ENCODE results near the gene SF3A1. TPM values are rescaled to one million over a fixed set of nuclear protein-coding genes. Genes with fewer than 3 reads are reported as not detected.
A peak's percentile ranks its signal among the peaks of the same experiment; 100 is the strongest.

The SF3A1 gene
- total RNA-seq, 2 experiments from 2014 or later, result 335 to 388 TPM

DNA sequence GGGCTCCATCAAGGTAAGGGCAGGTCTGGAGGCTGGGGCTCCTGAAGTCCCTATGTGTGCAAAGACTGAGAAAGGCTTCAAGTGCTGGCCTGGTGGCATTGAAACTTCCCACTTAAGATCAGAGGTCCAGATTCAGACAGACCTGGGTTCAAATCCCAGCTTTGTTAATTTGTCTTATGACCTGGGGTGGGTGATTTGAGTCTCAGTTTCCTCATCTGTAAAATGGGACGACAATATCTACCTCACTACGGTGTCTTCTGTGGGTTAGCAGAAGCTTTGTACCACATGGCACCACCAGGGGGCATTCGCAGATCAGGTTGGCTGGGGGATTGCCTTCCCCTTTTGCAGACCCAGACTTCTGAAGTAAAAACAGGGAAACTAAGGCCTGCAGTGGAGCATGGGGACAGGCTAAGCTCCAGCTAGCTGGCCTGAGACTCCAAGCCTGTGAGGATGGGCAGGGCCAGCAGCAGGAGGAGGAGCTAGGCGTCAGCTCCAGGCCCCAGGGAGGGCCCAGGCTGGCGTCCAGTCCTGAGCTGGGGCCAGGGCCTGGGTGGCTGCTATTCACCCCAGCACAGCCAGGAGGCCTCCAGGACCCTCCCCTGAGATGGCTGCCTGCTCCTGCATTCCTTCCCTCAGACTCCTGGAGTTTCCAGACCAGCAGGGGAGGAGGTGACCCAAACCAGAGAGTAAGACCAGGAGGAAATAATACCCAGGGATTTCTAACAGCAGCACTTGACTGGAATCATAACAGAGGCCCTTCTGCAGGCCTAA, 68.9 kb downstream of the SF3A1 start:
- Histone ChIP-seq H3K27me3 (ENCODE audit: control insufficient read depth in 1 of 2, insufficient read depth in 2 of 2, low read length in 2 of 2) (no peaks in the 10 kb centered on the region), H3K4me1 (ENCODE audit: insufficient read depth, low read length) (peaks cover 59% of the 10 kb centered on the region), H3K9me3 (ENCODE audit: control insufficient read depth in 1 of 2, insufficient read depth in 1 of 2, low read length in 2 of 2) (no peaks in the 10 kb centered on the region), H3K36me3 (ENCODE audit: insufficient read depth, low read length) (peaks cover 30% of the 10 kb centered on the region), H3K4me3 (ENCODE audit: low read length) (peak overlapping the region; percentile 5), H3K27ac (ENCODE audit: low read depth in 1 of 2, low read length in 2 of 2) (peak overlapping the region in 1 of 2 donors; percentile 32)
- TF ChIP-seq, protein P1, sequence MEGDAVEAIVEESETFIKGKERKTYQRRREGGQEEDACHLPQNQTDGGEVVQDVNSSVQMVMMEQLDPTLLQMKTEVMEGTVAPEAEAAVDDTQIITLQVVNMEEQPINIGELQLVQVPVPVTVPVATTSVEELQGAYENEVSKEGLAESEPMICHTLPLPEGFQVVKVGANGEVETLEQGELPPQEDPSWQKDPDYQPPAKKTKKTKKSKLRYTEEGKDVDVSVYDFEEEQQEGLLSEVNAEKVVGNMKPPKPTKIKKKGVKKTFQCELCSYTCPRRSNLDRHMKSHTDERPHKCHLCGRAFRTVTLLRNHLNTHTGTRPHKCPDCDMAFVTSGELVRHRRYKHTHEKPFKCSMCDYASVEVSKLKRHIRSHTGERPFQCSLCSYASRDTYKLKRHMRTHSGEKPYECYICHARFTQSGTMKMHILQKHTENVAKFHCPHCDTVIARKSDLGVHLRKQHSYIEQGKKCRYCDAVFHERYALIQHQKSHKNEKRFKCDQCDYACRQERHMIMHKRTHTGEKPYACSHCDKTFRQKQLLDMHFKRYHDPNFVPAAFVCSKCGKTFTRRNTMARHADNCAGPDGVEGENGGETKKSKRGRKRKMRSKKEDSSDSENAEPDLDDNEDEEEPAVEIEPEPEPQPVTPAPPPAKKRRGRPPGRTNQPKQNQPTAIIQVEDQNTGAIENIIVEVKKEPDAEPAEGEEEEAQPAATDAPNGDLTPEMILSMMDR (IDR thresholded peaks at IDR 0.05), result peak; percentile 89
- DNase-seq, result peak; percentile 83 to 94 (median 90)
- peak overlapping the region; percentile 89 for H3K27ac Mint-ChIP-seq
- H3K4me1 Mint-ChIP-seq (ENCODE audit: low read depth), result peaks cover 40% of the 10 kb centered on the region
- H3K36me3 Mint-ChIP-seq (ENCODE audit: low read depth), result peaks cover 55% of the 10 kb centered on the region
- ChIA-PET POLR2A (interaction anchor here (0.6 to 9.8 kb wide), 22 partner anchors 8 to 183 kb away, joined by 3 to 268 read pairs (median 6); partner anchors contain the start of genes CCDC157, MTFP1, OSM and RNF215), CTCF (interaction anchor here (0.7 to 6.8 kb wide), 39 partner anchors 8 to 200 kb away, joined by 3 to 99 read pairs (median 6); partner anchors contain the start of genes CCDC157, MTFP1, OSM and RNF215)
- ATAC-seq (ENCODE audit: poor library complexity), result peak; percentile 48
- intact Hi-C loops (cut with DNase I, micrococcal nuclease), result loop anchor here (1.0 to 5.0 kb wide), 8 partner anchors 19 to 197 kb away; partner anchors contain the start of genes MTFP1 (in 2 of the 2) and RNF215 (in 2 of the 2)
- H3K27me3 Mint-ChIP-seq, result no peaks in the 10 kb centered on the region
- no peaks in the 10 kb centered on the region for H3K9me3 Mint-ChIP-seq
- peak overlapping the region; percentile 97 for H3K4me3 Mint-ChIP-seq

DNA sequence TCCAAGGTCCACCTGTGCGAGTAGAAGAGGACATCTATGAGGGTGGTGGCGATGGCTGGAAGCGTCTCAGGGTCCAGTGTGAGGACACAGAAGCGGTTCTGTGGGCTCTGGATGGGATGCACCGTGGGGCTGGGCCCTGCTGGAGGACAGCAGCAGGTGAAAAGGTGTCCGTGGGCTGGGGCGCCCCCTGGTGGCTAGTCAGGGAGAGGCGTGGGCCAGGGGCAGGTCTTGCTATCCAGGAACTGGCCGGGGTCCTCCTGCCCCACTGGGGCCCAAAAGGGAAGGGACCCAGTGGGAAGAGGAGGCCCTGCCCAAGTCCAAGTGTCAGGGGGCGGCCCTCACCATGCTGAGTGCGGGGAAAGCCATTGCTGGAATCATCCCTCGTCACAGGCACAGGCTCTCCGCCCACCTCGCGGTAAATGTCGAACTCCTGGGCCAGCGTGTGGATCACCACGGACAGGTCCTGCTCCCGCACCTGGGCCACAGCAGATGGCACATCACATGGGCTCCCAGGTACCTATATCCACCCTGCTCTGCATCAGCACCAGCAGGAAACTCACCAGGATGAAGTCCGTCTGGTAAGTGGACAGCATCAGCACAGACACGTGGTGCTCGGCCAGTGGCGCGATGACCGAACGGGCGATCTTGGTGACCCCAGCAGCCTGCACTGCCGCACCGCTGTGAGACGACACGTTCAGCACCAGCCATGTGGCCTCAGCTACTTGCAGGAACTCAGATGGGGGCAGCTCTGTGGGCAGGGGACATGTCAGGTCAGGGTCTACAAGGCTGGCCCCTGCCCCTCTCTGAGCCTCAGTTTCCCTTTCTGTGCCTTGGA, 69.7 kb downstream of the SF3A1 start:
- ATAC-seq (ENCODE audit: poor library complexity) (peak; percentile 17), DNase-seq (peak; percentile 76 to 92 (median 86))
- TF ChIP-seq, protein P1 (IDR thresholded peaks at IDR 0.05), result peak; percentile 95
- no peak overlapping the region for H3K27ac ChIP-seq (ENCODE audit: low read depth in 1 of 2, low read length in 2 of 2)
- peaks cover 49% of the 10 kb centered on the region for H3K36me3 Mint-ChIP-seq (ENCODE audit: low read depth)
- H3K4me1 ChIP-seq (ENCODE audit: insufficient read depth, low read length), result peaks cover 65% of the 10 kb centered on the region
- intact Hi-C loops (cut with DNase I, micrococcal nuclease), result loop anchor here (1.0 to 5.0 kb wide), 7 partner anchors 24 to 198 kb away; partner anchors contain the start of genes MTFP1 (in 2 of the 2) and RNF215 (in 2 of the 2)
- peaks cover 42% of the 10 kb centered on the region for H3K4me1 Mint-ChIP-seq (ENCODE audit: low read depth)
- H3K36me3 ChIP-seq (ENCODE audit: insufficient read depth, low read length), result peaks cover 22% of the 10 kb centered on the region
- no peaks in the 10 kb centered on the region for H3K9me3 ChIP-seq (ENCODE audit: control insufficient read depth in 1 of 2, insufficient read depth in 1 of 2, low read length in 2 of 2)
- ChIA-PET CTCF (interaction anchor here (0.7 to 6.8 kb wide), 38 partner anchors 9 to 201 kb away, joined by 3 to 99 read pairs (median 6); partner anchors contain the start of genes CCDC157, MTFP1, OSM and RNF215), POLR2A (interaction anchor here (0.6 to 9.8 kb wide), 20 partner anchors 11 to 182 kb away, joined by 3 to 268 read pairs (median 6); partner anchors contain the start of genes CCDC157, MTFP1, OSM and RNF215)
- peak overlapping the region; percentile 97 for H3K4me3 Mint-ChIP-seq
- no peak overlapping the region for H3K4me3 ChIP-seq (ENCODE audit: low read length)
- no peaks in the 10 kb centered on the region for H3K27me3 ChIP-seq (ENCODE audit: control insufficient read depth in 1 of 2, insufficient read depth in 2 of 2, low read length in 2 of 2)
- H3K9me3 Mint-ChIP-seq, result no peaks in the 10 kb centered on the region
- no peak overlapping the region for H3K27ac Mint-ChIP-seq
- H3K27me3 Mint-ChIP-seq, result no peaks in the 10 kb centered on the region

DNA sequence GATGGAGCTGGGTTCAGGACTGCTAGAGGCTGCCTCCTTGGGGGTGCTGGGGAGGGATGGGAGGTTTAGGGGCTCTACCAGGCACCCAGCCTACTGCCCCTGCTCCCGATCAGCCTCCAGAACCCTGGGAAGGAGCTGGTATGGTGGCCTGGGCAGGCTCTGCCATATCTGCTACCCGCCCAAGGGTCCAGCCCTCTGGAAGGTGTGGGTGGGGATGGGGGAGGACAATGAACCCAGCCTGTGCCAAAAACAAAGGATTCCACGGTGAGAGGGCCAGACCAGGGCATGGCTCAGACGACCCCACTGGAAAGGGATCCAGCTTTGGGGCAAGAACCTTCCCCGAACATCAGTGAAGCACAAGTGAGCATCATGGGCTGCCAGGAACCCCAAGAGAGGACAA, 70.4 kb downstream of the SF3A1 start:
- Histone ChIP-seq H3K4me3 (ENCODE audit: low read length) (no peak overlapping the region), H3K27ac (ENCODE audit: low read depth in 1 of 2, low read length in 2 of 2) (no peak overlapping the region), H3K9me3 (ENCODE audit: control insufficient read depth in 1 of 2, insufficient read depth in 1 of 2, low read length in 2 of 2) (no peaks in the 10 kb centered on the region), H3K36me3 (ENCODE audit: insufficient read depth, low read length) (peaks cover 15% of the 10 kb centered on the region), H3K27me3 (ENCODE audit: control insufficient read depth in 1 of 2, insufficient read depth in 2 of 2, low read length in 2 of 2) (no peaks in the 10 kb centered on the region), H3K4me1 (ENCODE audit: insufficient read depth, low read length) (peaks cover 61% of the 10 kb centered on the region)
- H3K4me3 Mint-ChIP-seq, result peak overlapping the region; percentile 6
- no peak for DNase-seq
- H3K27me3 Mint-ChIP-seq, result no peaks in the 10 kb centered on the region
- no peak overlapping the region for H3K27ac Mint-ChIP-seq
- CTCF ChIA-PET, result interaction anchor here (1.0 to 3.1 kb wide), 3 partner anchors 23 to 104 kb away, joined by 5 to 28 read pairs (median 5); partner anchors contain the start of gene RNF215
- peaks cover 39% of the 10 kb centered on the region for H3K4me1 Mint-ChIP-seq (ENCODE audit: low read depth)
- TF ChIP-seq, protein P1 (IDR thresholded peaks at IDR 0.05), result no peak
- no peaks in the 10 kb centered on the region for H3K9me3 Mint-ChIP-seq
- intact Hi-C loops (cut with DNase I, micrococcal nuclease), result loop anchor here (1.0 to 5.0 kb wide), 3 partner anchors 23 to 198 kb away; partner anchors contain the start of gene MTFP1 (in 1 of the 2)
- POLR2A ChIA-PET, result interaction anchor here (1.6 to 7.2 kb wide), 3 partner anchors 71 to 102 kb away, joined by 6 to 88 read pairs (median 83); partner anchors contain the start of genes CCDC157, RNF215 and SF3A1
- ATAC-seq (ENCODE audit: poor library complexity), result no peak
- peaks cover 42% of the 10 kb centered on the region for H3K36me3 Mint-ChIP-seq (ENCODE audit: low read depth)
